Fibroblast of the aortic adventitia (primary cell): ENCODE measurements around the gene LRRC10B. TPM values are rescaled to one million over a fixed set of nuclear protein-coding genes. Genes with fewer than 3 reads are reported as not detected.

Source experiments
- DNase-seq: peaks from one replicate; pipeline ENCODE4 v3.0.0-alpha.2; 2010; ENCODE audit warnings: low read depth
- H3K4me3 ChIP-seq: 2 replicates; pipeline ENCODE4 v1.5.1; 2011; ENCODE audit warnings: low read depth, mild to moderate bottlenecking, control low read depth, low read length, moderate library complexity
- CTCF ChIP-seq: IDR thresholded peaks from 2 replicates; pipeline ENCODE4 v1.5.1; 2011; ENCODE audit warnings: mild to moderate bottlenecking, low read length, control low read depth, inconsistent platforms; ENCODE audit not compliant: insufficient read depth
- total RNA-seq: library from RNA; depleted of rRNA; stranded (reverse); fragments of >200 nt; gene quantifications from 2 replicates; pipeline ENCODE4 v1.2.3, GENCODE V29; 2012; ENCODE audit warnings: low replicate concordance

The LRRC10B gene
- total RNA-seq, 1 donor: 0.27 TPM

- DNase-seq: peak; percentile 62
- H3K4me3 ChIP-seq: peak overlapping the region; percentile 33
- peak; percentile 29 for TF ChIP-seq CTCF
These were observed 787 bp downstream of the LRRC10B start for GRCh38 chr11:61509043-61510029.

- TF ChIP-seq CTCF: no peak
- no peak overlapping the region for H3K4me3 ChIP-seq
- no peak for DNase-seq
These were observed 1.8 kb downstream of the LRRC10B start for GRCh38 chr11:61510166-61510919.

GRCh38 chr11:61510974-61511373 is 2.4 kb downstream of the LRRC10B start:
- no peak for TF ChIP-seq CTCF
- no peak overlapping the region for H3K4me3 ChIP-seq
- DNase-seq: no peak

GRCh38 chr11:61511383-61511782 is 2.8 kb downstream of the LRRC10B start:
- H3K4me3 ChIP-seq: no peak overlapping the region
- no peak for DNase-seq
- TF ChIP-seq CTCF: no peak

- no peak for DNase-seq
These were observed 3.9 kb downstream of the LRRC10B start for GRCh38 chr11:61512435-61512834.

More at GRCh38 chr11:61512435-61512834, 3.9 kb downstream of the LRRC10B start:
- H3K4me3 ChIP-seq: no peak overlapping the region
- no peak for TF ChIP-seq CTCF
